ENCODE data around the gene SLITRK4.

The SLITRK4 gene, protein sequence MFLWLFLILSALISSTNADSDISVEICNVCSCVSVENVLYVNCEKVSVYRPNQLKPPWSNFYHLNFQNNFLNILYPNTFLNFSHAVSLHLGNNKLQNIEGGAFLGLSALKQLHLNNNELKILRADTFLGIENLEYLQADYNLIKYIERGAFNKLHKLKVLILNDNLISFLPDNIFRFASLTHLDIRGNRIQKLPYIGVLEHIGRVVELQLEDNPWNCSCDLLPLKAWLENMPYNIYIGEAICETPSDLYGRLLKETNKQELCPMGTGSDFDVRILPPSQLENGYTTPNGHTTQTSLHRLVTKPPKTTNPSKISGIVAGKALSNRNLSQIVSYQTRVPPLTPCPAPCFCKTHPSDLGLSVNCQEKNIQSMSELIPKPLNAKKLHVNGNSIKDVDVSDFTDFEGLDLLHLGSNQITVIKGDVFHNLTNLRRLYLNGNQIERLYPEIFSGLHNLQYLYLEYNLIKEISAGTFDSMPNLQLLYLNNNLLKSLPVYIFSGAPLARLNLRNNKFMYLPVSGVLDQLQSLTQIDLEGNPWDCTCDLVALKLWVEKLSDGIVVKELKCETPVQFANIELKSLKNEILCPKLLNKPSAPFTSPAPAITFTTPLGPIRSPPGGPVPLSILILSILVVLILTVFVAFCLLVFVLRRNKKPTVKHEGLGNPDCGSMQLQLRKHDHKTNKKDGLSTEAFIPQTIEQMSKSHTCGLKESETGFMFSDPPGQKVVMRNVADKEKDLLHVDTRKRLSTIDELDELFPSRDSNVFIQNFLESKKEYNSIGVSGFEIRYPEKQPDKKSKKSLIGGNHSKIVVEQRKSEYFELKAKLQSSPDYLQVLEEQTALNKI

DNA sequence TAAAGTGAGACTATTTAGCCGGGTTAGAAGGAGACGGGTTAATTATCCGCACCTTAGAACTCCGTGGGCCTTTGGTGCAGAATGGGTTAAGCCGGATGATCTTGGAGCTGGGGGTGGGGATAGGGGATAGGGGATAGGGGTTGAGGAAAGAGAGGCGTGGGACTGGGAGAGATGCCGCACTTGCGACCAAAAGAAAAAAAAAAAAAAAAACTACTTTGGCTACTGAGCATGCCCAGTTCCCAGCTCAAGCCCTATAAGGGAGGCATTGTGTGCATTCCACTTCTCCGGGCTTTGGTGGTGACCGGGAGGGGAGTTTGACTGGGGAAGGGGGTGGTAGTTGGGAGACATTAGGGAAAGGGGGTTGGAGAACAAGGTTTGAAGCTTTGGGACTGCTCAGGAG, at the start of gene SLITRK4:
Gene SLITRK4, minus strand, starts transcription at position 187 of the 400 bp plus-strand sequence. CDS start 4,993 bp downstream, outside the sequence.
- DNase-seq, result no peak

DNA sequence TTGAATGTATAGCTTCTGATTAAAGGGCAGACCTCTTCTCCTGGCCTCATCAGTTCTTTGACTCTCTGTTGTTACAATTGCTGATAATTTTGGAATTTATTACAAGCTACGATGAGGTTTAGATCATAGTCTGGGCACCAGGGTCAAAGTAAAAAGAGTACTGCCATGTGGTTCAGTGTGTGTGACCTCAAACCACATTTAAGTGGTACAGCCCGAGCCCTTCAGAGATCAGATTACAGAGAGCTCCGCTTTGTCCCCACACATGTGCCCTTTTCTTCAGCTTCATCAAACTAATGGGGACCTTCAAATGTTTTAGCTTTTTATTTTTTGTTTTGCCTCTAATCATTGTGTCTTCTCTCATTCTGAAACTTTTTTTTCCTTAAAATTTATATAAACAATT, 47.6 kb upstream of the SLITRK4 start:
- DNase-seq, result no peak

DNA sequence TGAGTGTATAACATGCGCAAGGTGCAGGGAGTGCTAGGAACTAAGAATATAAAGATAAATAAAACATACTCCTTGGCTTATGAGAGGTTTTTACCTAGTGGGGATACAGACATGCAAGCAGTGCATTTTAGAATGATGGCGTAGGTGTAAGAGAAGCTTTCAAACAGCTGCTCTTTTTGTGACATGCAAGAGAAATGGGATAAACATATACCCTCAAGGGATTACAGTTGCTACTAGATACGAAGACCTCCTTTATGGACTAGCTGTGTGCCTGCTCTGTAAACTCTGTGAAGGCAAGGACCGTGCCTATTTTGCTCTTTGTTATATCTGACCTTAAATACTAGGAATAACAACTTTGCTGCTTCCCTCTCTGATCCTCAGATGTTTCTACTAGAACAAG, 39.0 kb upstream of the SLITRK4 start:
- DNase-seq, result no peak

DNA sequence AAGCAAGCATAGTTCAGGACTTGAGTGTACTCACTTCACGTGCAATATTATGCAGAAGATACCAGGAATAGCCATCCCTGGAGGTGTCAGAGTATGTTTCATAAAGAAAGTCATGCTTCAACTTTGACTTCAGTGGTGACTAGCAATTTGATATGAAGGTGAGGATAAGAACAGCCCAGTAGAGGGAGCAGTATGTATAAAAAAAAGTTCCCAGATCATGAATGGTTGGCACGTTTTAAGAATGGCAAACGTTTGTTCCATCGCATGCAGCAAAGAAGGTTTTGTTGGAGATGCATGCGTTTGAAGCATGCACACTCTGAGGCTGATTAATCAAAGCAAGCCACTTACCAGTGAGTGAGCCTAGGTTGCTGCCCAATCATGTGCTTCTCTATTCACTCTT, 33.5 kb upstream of the SLITRK4 start:
- DNase-seq, result no peak

- DNase-seq, result no peak
Measured at GRCh38 chrX:143664302-143664701, 28.4 kb upstream of the SLITRK4 start.

- no peak for DNase-seq
Measured at GRCh38 chrX:143663755-143664154, 27.9 kb upstream of the SLITRK4 start.

GRCh38 chrX:143661286-143661685, 25.4 kb upstream of the SLITRK4 start:
- no peak for DNase-seq

DNA sequence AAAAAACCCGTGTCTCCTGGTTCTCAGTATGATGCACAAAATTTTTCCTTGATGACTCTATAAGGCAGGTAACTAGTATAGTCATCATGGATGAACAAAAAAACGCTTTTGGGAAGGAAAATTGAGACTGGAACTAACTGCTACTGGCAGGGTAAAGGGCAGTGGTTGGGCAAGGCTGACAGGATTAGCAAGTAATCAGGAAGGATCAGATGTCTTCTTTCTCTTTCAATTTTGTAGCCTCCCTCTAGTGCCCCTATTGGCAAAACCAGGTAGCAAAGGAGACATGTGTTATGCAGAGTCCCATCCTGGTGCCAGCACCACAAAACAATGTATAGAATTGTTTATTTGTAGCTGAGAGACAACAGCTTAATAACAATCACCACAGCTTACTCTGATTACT, 12.8 kb upstream of the SLITRK4 start:
- DNase-seq, result no peak

- DNase-seq, result no peak
Measured at GRCh38 chrX:143642426-143642825, 6.5 kb upstream of the SLITRK4 start.

DNA sequence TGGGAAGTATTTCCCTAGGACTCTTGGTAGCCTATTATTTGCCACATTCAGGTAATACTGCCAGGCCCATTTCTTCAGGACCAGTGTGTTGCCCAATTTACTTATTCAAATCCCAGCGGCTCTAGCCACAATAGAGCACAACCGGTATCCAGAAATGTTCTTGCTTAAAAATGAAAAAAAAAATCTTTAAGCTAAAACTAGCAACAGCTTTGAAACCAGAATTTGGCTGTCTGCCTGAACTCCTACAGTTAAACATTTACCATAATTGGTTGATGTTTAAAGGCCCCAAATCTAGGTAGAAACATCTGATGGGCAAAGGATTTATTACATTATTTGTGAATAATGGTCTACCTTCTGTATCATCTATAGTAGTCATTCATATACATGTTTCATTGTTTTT, 930 bp upstream of the SLITRK4 start:
- DNase-seq, result no peak

- no peak for DNase-seq
Measured at GRCh38 chrX:143634663-143635455, 1.0 kb downstream of the SLITRK4 start.

- no peak for DNase-seq
Measured at GRCh38 chrX:143634309-143634662, 1.6 kb downstream of the SLITRK4 start.

GRCh38 chrX:143633461-143634308, 2.2 kb downstream of the SLITRK4 start:
- no peak for DNase-seq

DNA sequence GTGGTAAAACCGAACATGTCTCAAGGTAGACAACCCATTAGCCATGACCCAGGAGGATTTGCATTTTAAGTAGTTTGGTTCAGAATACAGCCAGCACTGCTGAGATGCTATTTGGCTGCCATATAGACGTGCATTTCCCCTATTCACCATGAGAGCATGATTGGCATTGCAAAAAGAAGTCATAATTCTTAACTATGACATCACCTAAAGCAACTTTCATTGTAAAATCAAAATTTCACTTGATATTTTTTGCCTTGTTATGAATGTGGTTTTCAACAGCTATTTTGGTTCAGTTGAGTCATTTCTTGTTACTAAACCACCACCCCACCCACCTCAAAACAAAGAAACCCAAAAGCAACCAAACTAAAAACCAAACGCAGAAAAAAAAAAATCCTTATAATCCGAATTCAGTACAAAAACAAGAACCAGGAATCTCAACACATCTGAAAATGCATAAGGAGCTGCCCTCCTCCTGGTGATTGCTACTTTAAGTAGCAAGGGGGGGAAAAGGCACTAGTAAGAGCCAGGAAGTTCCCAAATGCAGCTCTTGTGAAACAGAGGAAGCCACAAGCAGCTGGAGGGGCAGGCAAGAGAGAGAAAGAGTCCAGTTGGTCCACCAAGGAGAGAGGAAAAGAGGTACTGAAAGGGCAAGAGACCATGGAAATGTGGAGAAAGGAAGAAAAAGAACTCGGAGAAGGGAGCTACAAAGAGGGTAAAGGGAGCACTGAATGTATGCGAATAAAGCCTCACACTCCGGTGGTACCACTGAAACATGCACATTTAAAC, 3.1 kb downstream of the SLITRK4 start:
- no peak for DNase-seq

DNA sequence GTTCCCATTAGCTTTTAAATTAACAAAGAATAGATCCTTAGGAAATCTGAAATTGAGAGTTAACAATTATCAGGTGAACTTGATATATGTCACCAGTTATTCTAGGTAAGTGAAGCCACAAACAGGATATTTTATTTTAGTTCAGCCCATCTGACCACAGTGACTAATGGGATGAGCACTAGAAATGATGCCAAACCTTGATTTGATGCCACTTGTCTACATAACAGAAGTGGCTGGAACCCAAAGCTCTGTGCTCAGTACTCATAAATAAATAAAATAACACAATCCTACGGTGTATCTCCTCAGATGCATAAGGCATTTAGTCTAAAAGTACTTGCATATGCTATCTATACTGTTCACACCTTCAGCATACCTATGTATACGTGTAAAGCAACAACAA, 12.2 kb downstream of the SLITRK4 start:
- no peak for DNase-seq

DNA sequence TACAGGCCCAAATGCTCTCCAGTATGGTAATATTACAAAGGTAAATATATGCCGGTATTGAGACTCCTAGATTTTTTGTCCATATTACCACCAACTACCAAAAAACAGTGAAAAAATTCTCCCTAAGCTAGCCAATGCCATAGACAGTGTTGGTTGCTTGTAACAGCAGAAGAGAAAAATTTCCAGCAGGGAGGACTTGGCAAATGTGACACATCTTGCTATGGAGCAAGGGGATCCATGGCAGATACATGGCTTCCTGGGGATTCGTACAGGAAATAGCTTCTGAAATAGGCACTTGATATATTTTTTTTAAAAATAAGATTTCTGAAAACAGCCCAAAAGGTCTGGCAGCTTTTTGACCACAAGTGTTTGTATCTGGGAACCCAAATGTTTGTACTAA, 14.6 kb downstream of the SLITRK4 start:
- no peak for DNase-seq

DNA sequence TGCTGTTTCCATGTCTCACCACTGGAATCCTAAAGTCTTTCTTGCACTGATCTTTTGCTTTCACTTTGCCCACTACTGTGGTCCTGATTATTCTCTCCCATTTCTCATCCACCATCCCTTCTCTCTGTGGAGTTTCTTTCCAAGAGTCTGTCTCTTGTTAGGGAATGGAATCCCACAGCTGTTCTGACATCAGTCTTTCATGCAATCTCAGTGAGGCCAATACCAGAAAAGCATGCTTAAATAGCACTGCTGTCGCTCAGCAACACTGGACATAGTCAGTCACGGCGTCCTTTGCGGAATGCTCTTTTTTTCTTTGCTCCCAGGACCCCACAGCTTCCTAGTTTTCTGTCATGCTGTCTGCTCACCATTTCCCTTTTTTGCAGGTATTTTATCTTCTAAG, 20.1 kb downstream of the SLITRK4 start:
- no peak for DNase-seq

DNA sequence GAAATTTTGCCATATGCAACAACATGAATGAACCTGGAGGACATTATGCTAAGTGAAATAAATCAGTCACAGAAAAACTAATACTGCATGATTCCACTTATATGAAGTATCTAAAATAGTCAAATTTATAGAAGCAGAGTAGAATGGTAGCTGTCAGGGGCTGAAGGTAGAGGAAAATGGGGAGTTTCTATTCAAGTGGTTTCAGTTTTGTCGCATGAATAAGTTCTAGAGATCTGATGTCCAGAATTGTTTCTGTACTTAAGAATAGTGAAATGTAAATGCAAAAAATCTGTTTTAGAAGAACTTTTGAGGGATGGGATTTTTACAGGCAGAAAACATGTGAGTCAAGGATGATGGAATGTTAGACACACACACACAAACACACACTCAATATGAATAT, 34.1 kb downstream of the SLITRK4 start:
- DNase-seq, result no peak

GRCh38 chrX:143581240-143581639, 54.7 kb downstream of the SLITRK4 start:
- no peak for DNase-seq

- DNase-seq, result no peak
Measured at GRCh38 chrX:143580266-143580665, 55.6 kb downstream of the SLITRK4 start.

Measured in NCI-H526 treated with DMSO at 0.1 percent for 48 hours (cell line).